ENCODE measurements around the gene KIF14.

Gene KIF14

DNA sequence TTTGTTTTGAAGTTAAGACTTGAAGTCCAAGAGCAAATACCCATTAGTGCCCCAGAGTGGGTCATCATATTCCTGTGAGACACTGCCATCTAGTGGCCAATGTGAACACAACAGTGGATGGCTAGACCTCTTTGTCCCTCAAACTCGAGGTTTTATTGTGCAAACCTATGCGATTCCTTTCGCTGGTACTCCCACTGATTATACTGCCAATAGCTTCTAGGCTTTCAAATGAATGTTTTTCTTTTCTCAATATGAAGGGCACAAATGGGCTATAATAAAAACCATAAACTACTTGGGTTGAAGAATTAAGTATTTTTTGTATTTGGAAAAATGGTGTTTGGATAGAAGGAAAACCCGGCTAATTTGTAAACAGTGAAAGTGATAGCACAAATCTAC, 110.3 kb downstream of the KIF14 start:
- H3K27me3 ChIP-seq (replicated peaks; ENCODE audit: control insufficient read depth, insufficient read depth, low read length), result no peaks in the 10 kb centered on the region
- no peaks in the 10 kb centered on the region for H3K36me3 ChIP-seq (ENCODE audit: control insufficient read depth, insufficient read depth, low read length)
- H3K4me3 ChIP-seq (replicated peaks; ENCODE audit: low read depth, low read length), result no peak overlapping the region
- no peak for DNase-seq (ENCODE audit: extremely low read depth, insufficient read length)
- peak; percentile 79 for TF ChIP-seq CTCF (IDR thresholded peaks at IDR 0.05; ENCODE audit: insufficient read depth, low read length, poor library complexity, severe bottlenecking)

DNA sequence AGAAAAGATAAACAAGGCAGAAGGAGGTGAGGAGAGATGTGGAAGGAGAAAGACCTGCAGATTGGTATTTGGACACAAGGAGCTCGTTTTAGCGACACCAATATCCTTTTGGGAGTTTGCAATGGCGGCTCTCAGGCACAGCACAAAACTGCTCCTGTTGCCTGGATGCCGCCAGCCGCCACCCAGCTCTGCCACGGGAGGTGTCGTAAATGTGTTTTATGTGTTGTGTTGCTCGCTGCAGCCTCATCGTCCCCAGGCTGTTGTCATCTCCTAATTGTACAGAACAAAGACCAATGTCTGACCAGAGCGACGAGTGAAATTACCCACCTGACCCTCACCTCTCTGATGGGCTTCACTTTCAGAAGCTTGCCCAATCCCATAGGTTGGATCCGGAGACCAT, 114.1 kb downstream of the KIF14 start:
- TF ChIP-seq CTCF (IDR thresholded peaks at IDR 0.05; ENCODE audit: insufficient read depth, low read length, poor library complexity, severe bottlenecking), result no peak
- Histone ChIP-seq H3K4me3 (replicated peaks; ENCODE audit: low read depth, low read length) (no peak overlapping the region), H3K27me3 (replicated peaks; ENCODE audit: control insufficient read depth, insufficient read depth, low read length) (no peaks in the 10 kb centered on the region), H3K36me3 (ENCODE audit: control insufficient read depth, insufficient read depth, low read length) (no peaks in the 10 kb centered on the region)
- DNase-seq (ENCODE audit: extremely low read depth, insufficient read length), result no peak

DNA sequence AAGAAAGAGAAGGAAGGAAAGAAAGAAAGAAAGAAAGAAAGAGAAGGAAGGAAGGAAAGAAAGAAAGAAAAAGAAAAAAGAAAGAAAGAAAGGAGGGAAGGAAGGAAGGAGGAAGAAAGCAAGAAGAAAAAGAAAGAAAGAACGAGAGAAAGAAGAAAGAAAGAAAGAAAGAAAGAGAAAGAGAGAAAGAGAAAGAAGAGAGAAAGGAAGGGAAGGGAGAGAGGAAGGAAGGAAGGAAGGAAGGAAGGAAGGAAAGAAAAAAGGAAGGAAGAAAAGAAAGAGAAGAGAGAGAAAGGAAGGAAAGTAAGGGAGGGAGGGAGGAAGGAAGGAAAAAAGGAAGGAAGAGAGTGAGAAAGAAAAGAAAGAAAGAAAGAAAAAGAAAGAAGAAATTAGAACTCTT, 115.3 kb downstream of the KIF14 start:
- Histone ChIP-seq H3K36me3 (ENCODE audit: control insufficient read depth, insufficient read depth, low read length) (no peaks in the 10 kb centered on the region), H3K4me3 (replicated peaks; ENCODE audit: low read depth, low read length) (no peak overlapping the region), H3K27me3 (replicated peaks; ENCODE audit: control insufficient read depth, insufficient read depth, low read length) (no peaks in the 10 kb centered on the region)
- DNase-seq (ENCODE audit: extremely low read depth, insufficient read length), result no peak
- no peak for TF ChIP-seq CTCF (IDR thresholded peaks at IDR 0.05; ENCODE audit: insufficient read depth, low read length, poor library complexity, severe bottlenecking)
